Renal pelvis (tissue), 4 donors: ENCODE measurements around the gene SPPL2B. TPM values are rescaled to one million over a fixed set of nuclear protein-coding genes. Genes with fewer than 3 reads are reported as not detected.
"Not testable (repeated sequence)": the region's sequence is repeated elsewhere in the genome, so short reads cannot be mapped to it uniquely, and the experiment has no call there.

ENCODE experiments used
- DNase-seq: peaks from one replicate; pipeline ENCODE4 v3.0.0-alpha.2; 2013
- polyA plus RNA-seq, 3 donors: library from polyadenylated mRNA; unstranded; fragments of 120-200 nt; gene quantifications; one replicate each; pipeline ENCODE4 v1.2.1, GENCODE V29; 2013; ENCODE audit not compliant: insufficient read length in 3 of 3

Gene SPPL2B
- polyA plus RNA-seq, 3 donors, result 78.5 to 136 (median 105) TPM

GRCh38 chr19:2376784-2377519 lies 48.5 kb downstream of the SPPL2B start:
- DNase-seq, result no peak

- no peak for DNase-seq
Measured at GRCh38 chr19:2380567-2380966, 52.1 kb downstream of the SPPL2B start.

GRCh38 chr19:2381148-2381820 lies 52.8 kb downstream of the SPPL2B start:
- peak; percentile 55 for DNase-seq

GRCh38 chr19:2382530-2383222 lies 54.2 kb downstream of the SPPL2B start:
- DNase-seq, result no peak

GRCh38 chr19:2385053-2385721 lies 56.7 kb downstream of the SPPL2B start:
- no peak for DNase-seq

- DNase-seq, result no peak
Measured at GRCh38 chr19:2387367-2388288, 59.1 kb downstream of the SPPL2B start.

- DNase-seq, result no peak
Measured at GRCh38 chr19:2389594-2389993, 61.1 kb downstream of the SPPL2B start.

GRCh38 chr19:2391118-2391725 lies 62.7 kb downstream of the SPPL2B start:
- peak; percentile 61 for DNase-seq

GRCh38 chr19:2392366-2392765 lies 63.9 kb downstream of the SPPL2B start:
- DNase-seq, result no peak

- not testable (repeated sequence) for DNase-seq
Measured at GRCh38 chr19:2392899-2393298, 64.4 kb downstream of the SPPL2B start.

GRCh38 chr19:2394054-2394441 lies 65.6 kb downstream of the SPPL2B start:
- no peak for DNase-seq

GRCh38 chr19:2394442-2395292 lies 66.2 kb downstream of the SPPL2B start:
- DNase-seq, result no peak

GRCh38 chr19:2395293-2395829 lies 66.9 kb downstream of the SPPL2B start:
- DNase-seq, result not testable (repeated sequence)

- DNase-seq, result not testable (repeated sequence)
Measured at GRCh38 chr19:2397173-2397572, 68.7 kb downstream of the SPPL2B start.

GRCh38 chr19:2398735-2399305 lies 70.3 kb downstream of the SPPL2B start:
- DNase-seq, result no peak

GRCh38 chr19:2399582-2399981 lies 71.1 kb downstream of the SPPL2B start:
- no peak for DNase-seq
